Measurements from ENCODE around the gene ARHGAP4.

DNA sequence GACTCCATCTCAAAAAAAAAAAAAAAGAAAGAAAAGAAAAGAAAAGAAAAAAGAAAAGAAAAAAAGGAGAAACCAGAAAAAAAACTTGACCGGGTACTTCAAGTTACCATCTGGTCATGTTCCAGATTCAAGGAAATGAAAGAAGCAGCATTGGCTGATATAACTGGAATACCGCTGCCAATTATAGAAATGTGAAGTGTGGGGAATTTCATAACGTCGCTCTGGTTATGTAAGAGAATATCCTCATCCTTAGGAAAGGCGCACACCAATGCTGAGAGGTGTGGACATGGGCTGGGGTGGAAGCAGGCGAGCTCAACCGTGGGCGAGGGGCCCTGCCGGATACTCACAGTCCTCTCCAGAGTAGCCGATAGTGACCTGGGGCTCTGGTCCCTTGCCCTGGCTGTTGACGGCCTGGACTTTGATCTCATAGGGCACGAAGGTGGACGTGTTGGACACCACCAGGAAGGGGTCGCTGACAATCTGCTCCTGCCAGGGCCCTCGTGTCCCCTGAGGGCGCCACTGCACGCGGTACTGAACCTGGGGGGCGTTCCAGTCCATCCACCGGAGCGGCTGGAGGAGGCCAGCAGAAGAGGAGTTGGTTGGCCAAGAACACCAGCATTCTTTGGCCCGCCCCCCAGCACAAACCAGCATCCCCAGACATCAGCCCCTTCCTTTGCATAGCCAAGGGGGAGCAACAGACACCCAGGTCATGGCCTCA lies 59.6 kb downstream of the ARHGAP4 start:
- TF ChIP-seq, protein P1, sequence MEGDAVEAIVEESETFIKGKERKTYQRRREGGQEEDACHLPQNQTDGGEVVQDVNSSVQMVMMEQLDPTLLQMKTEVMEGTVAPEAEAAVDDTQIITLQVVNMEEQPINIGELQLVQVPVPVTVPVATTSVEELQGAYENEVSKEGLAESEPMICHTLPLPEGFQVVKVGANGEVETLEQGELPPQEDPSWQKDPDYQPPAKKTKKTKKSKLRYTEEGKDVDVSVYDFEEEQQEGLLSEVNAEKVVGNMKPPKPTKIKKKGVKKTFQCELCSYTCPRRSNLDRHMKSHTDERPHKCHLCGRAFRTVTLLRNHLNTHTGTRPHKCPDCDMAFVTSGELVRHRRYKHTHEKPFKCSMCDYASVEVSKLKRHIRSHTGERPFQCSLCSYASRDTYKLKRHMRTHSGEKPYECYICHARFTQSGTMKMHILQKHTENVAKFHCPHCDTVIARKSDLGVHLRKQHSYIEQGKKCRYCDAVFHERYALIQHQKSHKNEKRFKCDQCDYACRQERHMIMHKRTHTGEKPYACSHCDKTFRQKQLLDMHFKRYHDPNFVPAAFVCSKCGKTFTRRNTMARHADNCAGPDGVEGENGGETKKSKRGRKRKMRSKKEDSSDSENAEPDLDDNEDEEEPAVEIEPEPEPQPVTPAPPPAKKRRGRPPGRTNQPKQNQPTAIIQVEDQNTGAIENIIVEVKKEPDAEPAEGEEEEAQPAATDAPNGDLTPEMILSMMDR (IDR thresholded peaks at IDR 0.05), result no peak
- no peak for TF ChIP-seq POLR2A (IDR thresholded peaks at IDR 0.05)

Data from heart left ventricle (tissue), 13 donors.